NCI-H69 (cell line): Measurements from ENCODE around the gene RFX5.

Experiments
- DNase-seq: peaks from one replicate; lab custom pipeline; 2025; lab: John Stamatoyannopoulos, UW

Gene RFX5

GRCh38 chr1:151325231-151325630, 21.8 kb downstream of the RFX5 start:
- DNase-seq: no peak

GRCh38 chr1:151324390-151324930, 22.6 kb downstream of the RFX5 start:
- DNase-seq: no peak

- no peak for DNase-seq
Measured at GRCh38 chr1:151318975-151319374, 28.1 kb downstream of the RFX5 start.

DNA sequence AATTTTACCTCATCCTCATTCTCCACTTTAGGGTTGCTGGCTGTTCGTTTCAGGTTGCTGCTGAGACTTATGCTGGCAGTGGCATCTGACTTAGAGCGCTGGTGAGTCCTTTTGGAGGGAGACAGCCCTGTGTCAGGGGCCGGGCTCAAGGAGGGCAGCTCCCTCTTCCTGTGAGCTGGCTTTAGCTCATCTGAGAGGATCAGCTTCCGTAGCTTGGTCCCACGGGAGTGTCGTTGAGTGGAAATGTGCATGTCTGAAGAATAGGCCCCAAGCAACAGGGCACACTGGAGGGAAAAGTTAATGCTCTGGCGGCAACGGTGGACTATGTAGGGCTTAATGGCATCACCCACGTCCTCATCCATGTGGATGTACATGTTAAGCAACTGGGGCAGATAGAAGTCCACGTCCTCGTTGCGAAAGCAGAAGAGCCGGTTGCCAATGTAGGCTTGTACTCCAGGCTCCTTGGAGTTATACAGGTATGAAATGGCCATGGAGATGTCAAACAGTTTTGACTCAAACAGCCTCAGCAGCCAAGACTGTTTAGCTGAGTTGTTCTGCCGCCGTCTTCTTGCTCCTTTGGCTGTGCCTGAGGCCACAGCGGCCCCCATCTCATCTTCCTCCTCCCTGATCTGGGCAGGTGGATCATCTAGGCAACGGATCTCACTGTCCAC, 31.4 kb downstream of the RFX5 start:
- no peak for DNase-seq

- no peak for DNase-seq
Measured at GRCh38 chr1:151314137-151314875, 32.7 kb downstream of the RFX5 start.

DNA sequence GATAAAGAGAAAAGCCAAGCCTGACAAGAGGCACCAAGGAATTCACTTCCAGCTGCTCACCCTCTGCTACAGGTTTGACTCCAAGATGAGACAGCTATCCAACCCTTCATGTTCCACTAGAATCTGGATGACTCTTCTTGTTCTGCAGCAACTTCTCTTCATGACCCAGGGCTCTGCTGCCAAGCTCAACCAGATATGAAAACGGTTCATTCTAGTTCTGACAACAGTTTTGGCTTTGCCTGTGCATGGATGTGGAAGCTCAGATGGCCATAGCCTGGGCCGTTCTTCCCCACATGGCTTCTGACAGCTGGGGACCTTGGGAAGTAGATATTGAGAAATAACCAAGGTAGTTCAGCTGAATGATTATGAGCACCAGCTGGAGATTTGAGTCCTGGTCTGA, 33.6 kb downstream of the RFX5 start:
- no peak for DNase-seq

- DNase-seq: no peak
Measured at GRCh38 chr1:151312826-151313225, 34.2 kb downstream of the RFX5 start.

DNA sequence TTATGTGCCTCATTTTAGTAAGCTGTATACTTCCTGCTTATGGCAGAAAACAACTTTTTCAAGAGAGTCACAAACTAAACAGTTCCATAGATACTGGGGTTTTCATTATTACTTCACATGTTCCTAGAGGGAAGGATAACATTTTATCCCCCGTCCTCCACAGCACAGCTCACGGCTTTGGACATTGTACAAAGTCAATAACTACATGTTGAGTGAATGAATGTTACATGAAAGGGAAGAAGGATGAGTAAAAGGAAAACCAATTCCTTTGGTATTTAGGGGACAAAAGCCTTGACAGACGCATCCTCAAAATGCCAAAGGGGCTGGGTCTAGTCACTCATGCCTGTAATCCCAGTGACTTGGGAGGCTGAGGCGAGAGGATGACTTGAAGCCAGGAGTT, 34.6 kb downstream of the RFX5 start:
- no peak for DNase-seq

DNA sequence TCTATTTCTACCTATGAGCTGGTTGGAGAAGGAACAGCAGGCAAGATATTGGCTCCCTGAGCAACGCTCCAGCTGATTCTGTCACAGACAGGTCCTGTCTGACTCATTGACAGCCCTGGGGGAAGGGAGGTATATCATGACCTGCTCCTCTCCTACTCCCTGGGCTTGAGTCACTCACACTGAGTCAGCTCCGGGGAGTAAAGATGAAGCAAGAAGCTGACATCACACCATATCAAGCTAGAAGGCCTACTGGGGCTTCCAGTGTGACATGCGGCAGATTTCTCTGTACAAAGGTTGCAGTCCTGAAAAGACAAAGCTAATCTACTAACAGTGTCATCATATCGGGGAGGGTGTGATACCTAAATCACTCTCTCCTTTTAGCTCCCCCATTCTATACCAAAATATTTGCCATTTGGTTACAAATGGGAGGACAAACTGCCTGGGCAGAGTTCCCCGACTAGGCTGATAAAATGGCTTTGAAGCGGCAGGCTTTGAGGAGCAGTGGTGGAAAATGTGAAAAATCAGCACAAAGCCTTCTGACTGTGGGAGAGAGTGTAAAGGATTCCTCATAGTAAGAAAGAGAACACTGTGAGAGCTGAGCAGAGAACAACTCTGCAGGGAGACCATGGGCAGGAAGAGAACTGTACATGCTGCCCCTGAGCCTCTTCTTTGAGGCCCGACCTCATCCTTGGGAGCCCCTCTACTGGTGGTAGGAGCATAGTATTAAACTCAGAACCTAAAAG, 35.3 kb downstream of the RFX5 start:
- no peak for DNase-seq

DNA sequence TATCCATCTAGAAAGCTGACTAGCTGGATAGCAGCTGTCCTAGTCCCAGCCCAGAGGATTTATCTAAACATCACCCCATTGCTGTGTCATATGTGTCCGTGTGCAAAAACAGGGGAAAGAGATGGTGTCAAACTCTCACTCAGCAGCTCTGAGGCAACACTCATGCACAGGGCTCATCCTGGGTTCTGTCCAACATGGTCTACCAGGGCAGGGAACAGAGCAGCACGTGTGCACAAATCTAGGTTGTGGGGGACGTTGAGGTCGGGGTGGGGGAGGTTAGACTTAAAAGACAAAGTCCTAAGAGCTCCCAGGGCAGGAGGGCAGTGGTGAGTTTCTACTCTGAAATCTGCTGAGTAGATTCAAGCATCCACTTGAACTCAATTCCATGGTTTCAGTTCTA, 36.0 kb downstream of the RFX5 start:
- no peak for DNase-seq

GRCh38 chr1:151309811-151310323, 37.2 kb downstream of the RFX5 start:
- peak; percentile 18 for DNase-seq

DNA sequence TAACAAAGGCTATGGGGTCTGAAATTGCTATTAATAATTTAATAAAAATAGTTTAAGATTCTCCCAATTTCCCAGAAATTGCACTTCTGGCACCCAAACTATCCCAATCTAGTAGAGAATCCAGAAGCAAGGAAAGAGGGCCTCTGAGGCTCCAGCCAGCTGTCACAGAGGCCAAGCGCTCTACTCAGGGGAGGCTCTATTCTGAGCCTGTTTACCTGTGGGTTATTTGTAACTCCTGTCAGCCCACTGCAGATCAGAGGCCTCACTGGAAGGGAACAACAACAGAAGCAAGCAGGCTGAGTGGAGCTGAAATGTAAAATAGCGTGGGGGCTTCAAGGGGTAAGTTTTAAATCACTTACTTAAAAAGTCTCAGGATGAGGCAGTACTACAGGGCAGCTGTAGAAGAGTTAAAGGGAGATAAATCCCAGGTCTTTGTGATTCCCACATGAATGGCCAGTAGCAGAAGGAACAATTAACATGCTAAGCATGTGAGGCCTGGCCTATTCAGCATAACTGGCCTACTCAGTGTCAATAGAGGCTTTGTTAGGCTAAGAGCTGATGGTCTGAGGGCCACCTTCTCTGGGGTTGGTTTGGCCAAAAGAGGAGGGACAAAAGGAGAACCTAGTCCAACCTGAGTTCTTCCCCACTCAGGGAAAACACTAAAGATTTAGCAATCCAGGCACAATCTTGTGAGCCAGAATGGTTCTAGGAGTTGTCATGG, 52.1 kb downstream of the RFX5 start:
- no peak for DNase-seq

- no peak for DNase-seq
Measured at GRCh38 chr1:151293093-151293492, 54.0 kb downstream of the RFX5 start.

DNA sequence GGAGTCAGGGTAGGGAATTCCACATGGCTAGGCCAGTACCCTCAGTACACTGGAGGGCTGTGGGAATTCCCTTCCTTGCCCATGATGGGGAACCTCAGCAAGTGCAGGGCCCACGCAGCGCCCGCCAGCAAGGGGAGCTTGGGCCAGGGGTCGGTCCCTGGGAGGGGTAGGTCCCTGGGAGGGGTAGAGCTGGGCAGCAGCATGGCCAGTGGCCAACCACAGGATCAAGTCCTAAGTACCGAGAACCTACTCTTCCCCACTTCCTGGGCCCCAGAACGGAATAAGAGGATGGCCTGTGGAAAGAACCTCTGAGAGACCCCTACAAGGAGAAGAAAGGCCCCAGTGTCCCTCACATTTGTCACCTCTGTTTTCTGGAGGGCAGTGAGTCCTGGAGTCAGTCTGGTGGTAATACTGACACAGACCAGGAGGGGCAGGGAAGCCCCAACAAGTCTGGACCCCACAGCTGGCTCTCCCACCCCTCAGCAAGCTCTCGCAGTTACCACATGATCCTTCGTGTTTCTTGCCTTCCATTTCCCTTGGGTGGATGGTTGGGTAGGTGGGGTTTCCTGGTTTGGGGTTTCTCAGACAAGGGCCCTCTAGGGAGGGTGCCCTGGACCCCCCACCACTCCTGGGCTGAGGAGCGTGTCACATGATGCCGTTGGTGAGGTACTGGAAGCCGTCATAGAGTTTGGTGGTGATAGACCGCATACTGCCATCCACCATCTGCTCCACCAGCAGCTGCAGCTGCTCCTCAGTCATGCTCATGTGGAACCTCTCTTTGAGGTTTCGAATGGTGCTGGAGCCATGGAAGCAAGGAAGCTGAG, 54.6 kb downstream of the RFX5 start:
- DNase-seq: no peak

- no peak for DNase-seq
Measured at GRCh38 chr1:151290709-151291303, 56.2 kb downstream of the RFX5 start.
